ENCODE data around the gene EPG5. TPM values are rescaled to one million over a fixed set of nuclear protein-coding genes. Genes with fewer than 3 reads are reported as not detected.
"Not testable (repeated sequence)": the region's sequence is repeated elsewhere in the genome, so short reads cannot be mapped to it uniquely, and the experiment has no call there.

The EPG5 gene
- total RNA-seq, 1 donor from 2014 or later = 44.0 TPM

DNA sequence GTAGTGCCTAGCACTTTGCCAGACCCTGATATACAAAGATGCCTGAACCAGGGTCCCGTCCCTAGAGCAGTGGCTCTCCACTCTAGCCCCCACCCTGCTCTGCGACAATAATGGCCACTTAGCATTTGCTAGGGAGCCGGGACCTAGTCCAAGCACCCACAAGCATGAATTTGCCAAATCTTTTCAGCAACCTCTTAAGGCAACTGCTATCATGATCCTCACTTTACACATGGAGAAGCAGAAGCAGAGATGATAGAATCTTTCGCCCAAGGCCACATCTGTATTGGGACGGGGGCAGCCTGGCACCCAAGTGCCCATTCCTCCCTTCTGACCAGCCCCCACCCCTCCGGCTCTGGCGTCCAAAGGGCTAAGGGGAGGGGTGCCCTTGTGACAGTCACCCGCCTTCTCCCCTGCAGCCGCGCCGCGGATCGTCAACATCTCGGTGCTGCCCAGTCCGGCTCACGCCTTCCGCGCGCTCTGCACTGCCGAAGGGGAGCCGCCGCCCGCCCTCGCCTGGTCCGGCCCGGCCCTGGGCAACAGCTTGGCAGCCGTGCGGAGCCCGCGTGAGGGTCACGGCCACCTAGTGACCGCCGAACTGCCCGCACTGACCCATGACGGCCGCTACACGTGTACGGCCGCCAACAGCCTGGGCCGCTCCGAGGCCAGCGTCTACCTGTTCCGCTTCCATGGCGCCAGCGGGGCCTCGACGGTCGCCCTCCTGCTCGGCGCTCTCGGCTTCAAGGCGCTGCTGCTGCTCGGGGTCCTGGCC lies 128.6 kb downstream of the EPG5 start:
- no peak for DNase-seq (ENCODE audit: low read depth)

DNA sequence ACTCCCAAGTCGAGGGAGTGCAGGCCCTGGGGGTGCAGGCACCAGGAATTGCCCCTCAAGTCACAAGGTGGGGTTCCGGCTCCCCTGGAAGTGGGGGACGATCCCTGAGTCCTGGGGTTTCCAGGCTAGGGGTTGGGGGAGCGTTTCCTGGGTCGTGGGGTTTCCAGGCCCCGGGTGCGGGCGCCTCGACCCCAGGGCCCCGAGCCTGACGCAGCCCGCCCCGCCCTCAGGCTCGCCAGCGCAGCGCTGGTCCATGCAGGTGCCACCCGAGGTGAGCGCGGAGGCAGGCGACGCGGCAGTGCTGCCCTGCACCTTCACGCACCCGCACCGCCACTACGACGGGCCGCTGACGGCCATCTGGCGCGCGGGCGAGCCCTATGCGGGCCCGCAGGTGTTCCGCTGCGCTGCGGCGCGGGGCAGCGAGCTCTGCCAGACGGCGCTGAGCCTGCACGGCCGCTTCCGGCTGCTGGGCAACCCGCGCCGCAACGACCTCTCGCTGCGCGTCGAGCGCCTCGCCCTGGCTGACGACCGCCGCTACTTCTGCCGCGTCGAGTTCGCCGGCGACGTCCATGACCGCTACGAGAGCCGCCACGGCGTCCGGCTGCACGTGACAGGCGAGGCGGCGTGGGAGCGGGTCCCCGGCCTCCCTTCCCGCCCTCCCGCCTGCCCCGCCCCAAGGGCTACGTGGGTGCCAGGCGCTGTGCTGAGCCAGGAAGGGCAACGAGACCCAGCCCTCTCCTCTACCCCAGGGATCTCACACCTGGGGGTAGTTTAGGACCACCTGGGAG lies 129.7 kb downstream of the EPG5 start:
- DNase-seq (ENCODE audit: low read depth) = no peak

DNA sequence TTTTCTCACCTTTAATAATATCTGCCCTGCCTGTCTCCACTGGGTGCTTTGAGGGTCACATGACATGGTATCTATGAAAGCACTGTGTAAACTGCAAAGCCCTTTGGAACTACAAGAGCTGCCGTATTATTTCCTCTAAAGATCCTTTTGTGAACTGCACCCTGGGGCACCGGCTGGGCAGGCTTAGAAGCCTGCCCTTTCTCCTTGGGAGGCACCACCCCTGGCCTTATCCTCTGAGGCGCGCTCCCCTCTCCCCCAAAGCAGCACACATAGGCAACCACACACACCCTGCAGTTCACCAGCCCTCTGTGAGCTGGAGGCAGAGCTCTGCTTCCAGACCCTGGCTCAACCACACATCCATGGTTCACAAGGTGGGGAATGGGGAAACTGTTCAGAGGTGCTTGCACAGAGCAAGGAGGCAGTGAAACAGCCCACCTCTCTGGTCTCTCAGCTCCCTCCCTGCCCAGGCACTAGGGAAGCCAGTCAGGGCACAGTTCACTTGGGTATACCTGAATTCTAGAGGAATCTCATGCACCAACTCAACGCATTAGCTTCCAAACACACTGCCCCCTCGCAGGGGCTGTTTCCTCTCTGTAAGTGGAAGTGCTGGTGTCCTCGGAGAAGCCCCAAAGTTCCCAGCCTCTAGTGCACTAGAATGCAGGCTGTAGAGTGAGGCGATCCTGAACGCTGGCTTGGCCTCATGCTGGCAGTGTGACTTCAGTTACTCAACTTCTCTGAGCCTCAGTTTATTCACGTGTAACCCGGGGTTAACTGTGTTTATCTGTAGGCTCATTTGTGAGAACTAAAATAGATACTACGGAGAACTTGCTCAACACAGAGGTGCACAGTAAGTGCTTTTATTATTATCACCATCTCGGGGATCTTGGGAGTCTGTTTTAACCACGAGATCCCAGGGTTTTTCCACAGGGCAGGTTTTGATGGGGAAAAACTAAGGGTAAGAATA lies 130.6 kb downstream of the EPG5 start:
- DNase-seq (ENCODE audit: low read depth) = no peak

DNA sequence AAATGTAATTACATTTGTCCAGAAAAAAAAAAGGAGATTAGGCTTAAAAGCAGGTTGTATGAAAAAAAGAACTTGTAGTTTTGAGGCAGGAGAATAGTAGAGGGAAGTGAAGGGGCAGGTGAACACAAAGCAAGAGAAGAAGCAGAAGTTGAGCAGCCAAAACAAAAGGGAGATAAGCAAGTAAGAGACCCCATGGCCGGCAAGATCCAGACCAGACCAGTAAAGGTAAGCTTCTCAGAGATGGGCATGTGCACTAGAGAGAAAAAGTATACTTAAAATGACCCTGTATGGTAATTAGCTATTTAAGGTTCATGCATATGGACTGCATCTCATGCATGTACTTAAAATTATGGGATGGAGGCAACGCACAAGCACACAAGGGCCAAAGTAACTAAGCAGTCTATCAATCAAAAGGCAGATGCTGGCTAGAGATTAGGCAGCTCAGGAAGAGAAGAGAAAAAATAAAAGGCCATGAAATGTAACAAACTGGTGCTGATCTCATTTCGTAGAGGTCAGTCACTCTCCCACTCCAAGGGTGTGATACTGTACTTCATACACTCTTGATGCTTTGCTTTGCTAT lies 132.0 kb downstream of the EPG5 start:
- no peak for DNase-seq (ENCODE audit: low read depth)

DNA sequence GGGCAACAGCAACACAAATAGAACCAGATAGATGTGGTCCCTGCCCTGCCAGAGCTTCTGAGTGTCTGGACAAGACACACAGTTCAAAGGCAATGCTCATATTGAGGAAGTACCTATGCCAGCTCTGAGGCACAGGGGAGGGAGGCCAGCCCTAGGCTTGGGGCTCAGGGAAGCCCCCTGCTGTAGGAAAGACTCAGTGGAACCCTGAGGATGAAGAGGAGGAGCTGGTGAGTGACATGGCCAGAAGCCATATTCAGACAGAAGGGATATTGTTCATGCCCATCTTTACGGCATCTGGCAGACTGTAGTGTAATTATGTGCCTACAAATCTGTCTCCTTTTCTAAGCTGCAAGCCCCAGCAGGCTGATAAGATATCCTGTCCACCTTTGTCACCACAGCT lies 132.8 kb downstream of the EPG5 start:
- DNase-seq (ENCODE audit: low read depth) = no peak

DNA sequence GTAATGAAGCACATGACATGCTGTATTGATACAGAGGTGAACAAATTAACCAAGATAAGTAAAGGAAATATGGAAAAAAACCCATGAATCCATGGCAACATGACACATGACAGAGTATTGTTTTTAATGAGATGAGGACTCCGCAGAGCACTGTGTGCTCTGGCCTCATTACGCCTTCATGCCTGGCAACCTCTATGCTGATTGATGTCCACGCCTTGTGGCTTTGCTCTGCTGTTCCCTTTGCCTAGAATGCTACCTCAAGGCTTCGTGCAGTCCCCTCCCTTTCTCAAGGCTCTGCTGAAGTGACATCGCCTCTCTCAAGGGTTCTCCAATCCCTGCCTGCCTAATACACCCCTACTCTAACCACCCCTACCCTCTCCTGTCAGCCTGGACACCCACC lies 133.3 kb downstream of the EPG5 start:
- DNase-seq (ENCODE audit: low read depth) = no peak

DNA sequence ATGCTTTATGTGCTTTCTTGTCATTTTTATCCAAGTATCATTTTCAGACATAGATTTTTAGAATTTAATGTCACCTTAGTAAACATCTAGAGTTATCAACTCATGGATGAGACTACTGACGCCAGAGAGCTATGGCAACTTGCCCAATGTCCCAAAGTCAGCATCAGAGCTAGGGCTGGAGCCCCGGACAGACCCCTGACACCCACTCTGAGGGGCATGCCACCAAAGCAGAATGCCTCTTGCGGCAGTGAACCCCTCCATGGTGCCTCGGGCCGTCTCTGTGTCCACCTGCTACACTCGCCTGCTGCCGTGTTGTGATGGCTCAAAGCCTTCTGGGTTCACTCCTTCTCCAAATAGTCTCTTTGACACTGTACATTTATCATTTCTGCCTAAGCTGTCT lies 136.2 kb downstream of the EPG5 start:
- DNase-seq (ENCODE audit: low read depth) = no peak

DNA sequence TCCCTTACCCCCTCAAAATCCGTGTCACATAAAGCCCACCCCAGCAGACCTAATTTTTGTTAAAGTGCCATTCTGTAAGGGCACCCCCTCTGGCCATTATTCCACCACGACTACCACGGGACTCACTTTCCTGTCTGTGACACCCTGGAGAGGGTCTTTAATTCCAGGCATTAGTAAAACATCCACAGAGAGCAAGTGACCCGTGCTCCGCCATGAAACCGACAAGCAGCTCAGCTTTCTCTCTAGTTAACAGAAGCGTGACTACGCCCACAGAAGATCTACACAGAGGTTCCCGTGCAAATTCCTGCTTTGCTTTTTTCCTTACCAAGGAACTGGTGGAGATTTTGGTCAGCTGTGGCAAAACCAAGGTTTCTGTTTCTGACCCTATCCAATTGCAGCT lies 137.3 kb downstream of the EPG5 start:
- peak; percentile 57 for DNase-seq (ENCODE audit: low read depth)

DNA sequence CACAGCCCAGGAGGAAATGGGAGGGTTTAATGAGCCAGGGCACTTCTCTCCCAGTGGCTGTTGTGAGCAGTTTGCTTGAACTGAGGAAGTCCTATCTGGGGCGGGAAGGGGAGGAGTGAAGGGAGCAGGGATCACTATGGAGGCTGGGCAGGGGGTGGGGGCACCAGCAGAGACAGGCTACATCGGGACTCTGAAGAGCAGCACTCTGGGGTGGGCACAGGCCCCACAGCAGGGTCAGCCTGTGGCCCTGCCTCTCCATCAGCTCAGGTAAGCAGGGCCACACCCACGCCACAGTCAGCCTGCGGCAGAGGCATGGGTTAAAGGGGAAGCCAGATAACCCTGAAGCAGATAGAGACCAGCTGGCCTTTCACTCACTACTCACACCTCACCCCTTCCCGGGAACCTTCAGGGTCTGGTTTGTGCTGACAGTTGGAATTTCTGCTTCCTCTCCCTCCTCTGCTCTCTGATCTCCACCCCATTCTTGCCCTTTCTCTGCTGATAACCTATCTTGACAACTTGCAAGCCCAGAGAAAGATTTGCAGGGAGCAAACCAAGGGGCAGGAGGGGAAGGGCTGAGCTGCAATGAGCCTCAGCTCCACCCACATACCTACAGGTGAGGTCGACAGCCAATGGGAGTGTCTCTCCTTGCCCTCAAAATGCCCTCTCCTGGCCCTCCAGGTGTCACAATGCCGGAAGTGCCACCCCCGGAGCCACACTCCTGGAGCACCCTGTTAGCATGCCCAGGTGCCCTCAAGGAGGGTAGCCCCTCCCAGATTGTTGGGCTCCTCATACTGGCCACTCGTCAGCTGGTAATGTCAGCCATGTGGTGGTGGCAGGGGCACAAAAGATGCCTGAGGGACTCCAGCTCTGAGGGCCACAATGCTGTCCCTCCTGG lies 138.0 kb downstream of the EPG5 start:
- DNase-seq (ENCODE audit: low read depth) = no peak

DNA sequence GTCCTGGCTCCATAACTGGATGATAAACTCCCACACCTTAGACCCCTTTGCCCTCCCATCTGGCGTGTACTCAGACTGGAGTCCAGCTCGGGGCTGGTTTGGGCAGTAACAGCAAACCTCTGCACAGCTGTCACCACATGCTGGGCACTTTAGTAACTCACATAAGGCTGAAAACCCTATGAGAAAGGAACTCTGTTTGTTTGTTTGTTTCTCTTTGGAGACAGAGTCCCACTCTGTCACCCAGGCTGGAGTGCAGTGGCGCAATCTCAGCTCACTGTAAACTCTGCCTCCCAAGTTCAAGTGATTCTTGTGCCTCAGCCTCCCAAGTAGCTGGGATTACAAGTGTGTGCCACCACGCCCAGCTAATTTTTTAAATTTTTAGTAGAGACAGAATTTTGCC lies 140.4 kb downstream of the EPG5 start:
- DNase-seq (ENCODE audit: low read depth) = not testable (repeated sequence)

DNA sequence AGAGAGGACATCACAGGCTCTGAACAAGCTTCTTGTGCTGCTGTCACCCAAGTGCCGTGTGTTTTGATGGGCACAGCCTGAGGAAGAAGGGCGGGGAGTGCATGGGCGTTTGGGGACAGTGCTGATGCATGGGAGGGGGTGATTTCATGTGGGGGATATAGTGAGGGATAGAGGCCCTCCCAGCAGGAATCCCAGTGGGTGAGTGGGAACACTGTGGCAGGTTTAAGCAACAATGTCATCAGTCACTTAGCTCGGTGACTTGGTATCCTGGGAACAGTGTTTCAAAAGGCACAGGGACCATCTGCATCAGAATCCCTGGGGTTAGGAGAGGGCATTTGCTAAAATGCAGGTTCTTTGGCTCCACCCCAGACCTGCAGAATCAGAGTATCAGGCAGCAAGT lies 141.0 kb downstream of the EPG5 start:
- DNase-seq (ENCODE audit: low read depth) = no peak

DNA sequence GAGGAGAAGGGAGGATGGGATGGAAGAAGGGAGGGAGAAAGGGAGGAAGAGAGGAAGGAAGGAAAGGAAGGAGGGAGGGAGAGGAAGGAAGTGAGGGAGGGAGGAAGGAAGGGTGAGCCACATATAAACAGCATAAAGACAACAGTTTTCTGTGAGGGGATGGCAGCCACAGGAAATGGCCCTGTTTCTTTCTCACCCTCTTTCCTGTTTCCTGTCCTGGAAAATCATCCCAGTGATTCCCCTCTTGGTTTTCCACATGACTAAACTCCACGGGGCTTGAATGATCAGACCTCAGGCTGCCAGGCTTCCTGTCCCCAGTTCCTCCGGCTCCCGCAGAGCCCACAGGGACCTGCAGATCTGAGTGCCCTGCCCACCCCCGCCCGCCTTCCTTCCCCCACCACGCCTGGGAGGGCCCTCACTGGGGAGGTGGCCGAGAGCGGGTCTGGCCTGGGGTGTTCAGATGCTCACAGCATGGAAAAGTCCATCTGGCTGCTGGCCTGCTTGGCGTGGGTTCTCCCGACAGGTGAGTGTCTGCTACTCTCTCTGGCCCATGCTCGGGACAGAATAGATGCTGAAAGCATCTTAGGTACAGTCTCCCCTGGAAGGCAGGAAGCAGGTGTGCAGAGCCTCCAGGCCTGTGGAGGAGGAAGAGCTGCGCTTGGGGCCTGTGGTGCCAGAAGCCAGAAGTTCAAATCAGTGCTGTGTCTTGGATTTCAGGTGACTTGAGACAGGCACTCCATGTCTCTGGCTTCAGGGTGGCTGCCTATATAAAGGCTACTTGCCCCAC lies 141.7 kb downstream of the EPG5 start, which contains the start of gene SIGLEC15:
Gene SIGLEC15 (plus strand): TSS at position 418 of the 787 bp plus-strand sequence. CDS start 54 bp downstream, at position 472.
- DNase-seq (ENCODE audit: low read depth) = peak; percentile 80

DNA sequence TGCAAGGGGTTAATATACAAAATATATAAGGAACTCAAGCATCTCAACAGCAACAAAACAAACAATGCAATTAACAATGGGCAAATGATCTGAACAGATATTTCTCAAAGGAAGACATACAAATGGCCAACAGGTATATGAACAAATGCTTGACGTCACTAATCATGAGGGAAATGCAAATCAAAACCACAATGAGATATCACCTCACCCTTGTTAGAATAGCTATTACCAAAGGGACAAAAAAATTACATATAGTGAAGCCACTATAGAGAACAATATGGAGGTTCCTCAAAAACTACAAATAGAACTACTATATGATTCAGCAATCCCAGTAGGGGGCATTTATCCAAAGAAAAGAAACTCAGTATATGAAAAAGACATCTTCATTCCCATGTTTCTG lies 145.4 kb downstream of the EPG5 start:
- no peak for DNase-seq (ENCODE audit: low read depth)

DNA sequence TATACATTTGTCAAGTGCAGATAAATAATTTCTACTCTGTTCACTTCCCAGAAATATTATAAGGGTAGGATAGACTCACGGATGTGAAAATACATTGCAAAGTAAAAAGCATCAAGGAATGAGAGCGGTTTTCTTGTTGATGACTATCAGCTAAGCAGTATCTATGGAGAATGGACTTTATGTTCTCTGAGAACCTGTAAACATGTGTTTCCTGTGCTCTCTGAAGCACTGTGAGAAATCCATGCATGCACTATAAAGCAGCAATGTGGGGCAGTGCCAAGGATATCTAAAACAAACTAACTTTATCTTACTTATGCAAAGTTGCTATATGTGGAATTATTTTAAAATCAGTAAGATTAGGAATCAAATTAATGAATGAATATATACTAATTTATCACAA lies 146.1 kb downstream of the EPG5 start:
- DNase-seq (ENCODE audit: low read depth) = no peak

DNA sequence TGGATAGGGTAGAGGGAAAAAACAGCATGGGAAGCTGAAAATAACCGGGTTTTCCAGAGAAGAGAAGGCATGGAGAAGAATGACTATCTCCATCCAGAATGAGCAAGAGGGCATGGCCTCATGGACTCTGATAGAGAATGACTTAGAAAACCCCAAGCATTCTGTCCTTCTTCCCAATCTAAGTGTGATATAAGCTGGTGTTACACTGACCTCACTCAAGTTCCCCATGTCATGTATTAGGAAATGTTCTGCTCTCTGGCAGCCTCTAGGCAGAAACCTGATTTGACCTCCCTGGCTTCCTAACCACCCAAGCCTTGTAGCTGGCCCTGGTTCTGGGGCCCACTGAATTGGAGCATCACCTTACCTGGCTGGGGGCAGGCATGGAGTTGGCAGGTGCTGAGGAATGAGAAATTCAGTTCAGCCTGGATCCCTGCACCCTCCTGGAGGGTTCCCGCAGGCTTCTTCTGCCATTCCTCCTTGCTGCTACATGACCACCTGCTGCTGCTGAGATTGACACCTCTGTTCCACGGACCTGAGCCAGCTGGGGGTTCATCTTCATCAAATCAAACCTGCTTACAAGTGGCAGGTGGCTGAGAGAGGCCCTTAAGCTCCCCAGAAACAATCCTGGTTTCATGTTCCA lies 146.9 kb downstream of the EPG5 start:
- DNase-seq (ENCODE audit: low read depth) = no peak

DNA sequence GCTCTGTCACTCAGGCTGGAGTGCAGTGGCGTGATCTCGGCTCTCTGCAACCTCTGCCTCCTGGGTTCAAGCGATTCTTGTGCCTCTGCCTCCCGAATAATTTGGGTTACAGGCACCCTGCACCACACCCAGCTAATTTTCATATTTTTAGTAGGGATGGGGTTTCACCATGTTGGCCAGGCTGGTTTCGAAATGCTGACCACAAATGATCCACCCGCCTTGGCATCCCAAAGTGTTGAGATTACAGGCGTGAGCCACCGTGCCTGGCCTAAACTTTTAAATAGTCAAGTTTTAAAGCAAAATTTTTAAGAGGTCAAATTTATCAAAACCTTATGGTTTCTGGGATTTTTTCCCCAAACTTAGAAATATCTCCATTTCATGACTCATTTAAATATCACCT lies 148.4 kb downstream of the EPG5 start:
- DNase-seq (ENCODE audit: low read depth) = not testable (repeated sequence)

DNA sequence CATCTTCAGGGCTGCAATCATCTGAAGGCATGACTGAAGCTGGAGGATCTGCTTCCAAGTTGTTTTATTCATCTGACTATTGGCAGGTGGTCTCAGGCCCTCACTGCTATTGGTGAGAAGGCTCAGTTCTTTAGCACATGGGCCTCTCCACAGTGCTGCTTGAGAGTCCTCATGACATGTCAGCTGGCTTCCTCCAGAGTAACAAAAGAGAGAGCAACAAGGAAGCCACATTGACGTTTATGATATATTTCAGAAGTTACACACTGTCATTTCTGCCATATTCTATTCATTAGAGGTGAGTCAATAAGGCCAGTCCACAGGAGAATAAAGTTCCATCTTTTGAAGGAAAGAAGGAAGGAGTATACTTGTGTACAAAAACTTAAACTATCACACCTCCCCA lies 149.6 kb downstream of the EPG5 start:
- no peak for DNase-seq (ENCODE audit: low read depth)

DNA sequence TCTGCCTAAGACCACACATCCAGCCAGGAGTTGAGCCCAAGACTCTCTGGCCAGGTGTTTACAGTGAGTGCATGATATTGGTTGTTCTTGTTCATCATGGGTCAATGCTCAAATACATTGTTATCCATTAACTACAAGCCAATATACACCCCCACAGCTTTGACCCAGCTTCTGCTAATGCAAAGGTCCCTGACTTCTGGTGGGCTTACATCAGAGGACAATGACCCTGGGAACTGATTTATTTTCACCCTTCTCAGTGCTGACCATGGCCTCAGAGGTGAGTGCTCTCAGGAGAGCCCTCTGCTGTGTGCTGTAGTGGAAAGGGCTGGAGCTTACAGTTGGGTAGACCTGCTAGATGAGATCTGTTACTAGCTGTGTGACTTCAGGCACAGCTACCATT lies 152.4 kb downstream of the EPG5 start:
- not testable (repeated sequence) for DNase-seq (ENCODE audit: low read depth)

DNA sequence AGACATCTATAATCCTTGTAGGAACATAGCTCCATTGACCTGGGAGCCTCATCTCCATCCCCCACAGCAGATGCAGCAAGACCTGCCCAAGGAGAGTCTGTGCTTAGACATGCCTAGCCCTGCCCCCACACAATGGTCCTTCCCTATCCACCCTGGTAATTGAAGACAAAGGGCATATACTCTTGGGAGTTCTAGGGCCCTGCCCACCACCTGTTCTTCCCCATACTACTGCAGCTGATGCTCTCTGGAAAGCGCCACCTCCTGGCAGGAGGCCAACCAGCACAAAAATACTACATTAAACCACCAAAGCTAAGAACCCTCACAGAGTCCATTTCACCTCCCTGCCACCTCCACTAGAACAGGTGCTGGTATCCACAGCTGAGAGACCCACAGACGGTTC lies 160.0 kb downstream of the EPG5 start:
- DNase-seq (ENCODE audit: low read depth) = not testable (repeated sequence)

Measured in renal cortical epithelial cell (primary cell).